Brain microvascular endothelial cell (primary cell): ENCODE results near the gene CRY1.

Experiments used
- DNase-seq: peaks from one replicate; pipeline ENCODE4 v3.0.0-alpha.2; 2020
- H3K27ac ChIP-seq: fragments of 250-450 bp; sonication (Bioruptor Pico); 2 replicates; pipeline ENCODE4 v1.5.1; 2020; ENCODE audit warnings: mild to moderate bottlenecking, moderate library complexity
- H3K27me3 ChIP-seq: fragments of 250-450 bp; sonication (Bioruptor Pico); replicated peaks from 2 replicates; pipeline ENCODE4 v1.5.1; 2020; ENCODE audit warnings: mild to moderate bottlenecking
- H3K36me3 ChIP-seq: fragments of 250-450 bp; sonication (Bioruptor Pico); replicated peaks from 2 replicates; pipeline ENCODE4 v1.5.1; 2020; ENCODE audit warnings: mild to moderate bottlenecking
- H3K4me3 ChIP-seq: 2 replicates; pipeline ENCODE4 v1.5.1; 2011; ENCODE audit warnings: low read depth, mild to moderate bottlenecking, control low read depth, low read length, moderate library complexity
- CTCF ChIP-seq: IDR thresholded peaks from 2 replicates; pipeline ENCODE4 v1.5.1; 2011; ENCODE audit warnings: low read depth, mild to moderate bottlenecking, moderate library complexity, low read length, control low read depth, inconsistent platforms; ENCODE audit errors: missing control alignments
- in situ Hi-C: cut with HindIII; loops from 2 replicates; pipeline ENCODE4 v1.10.0; 2017; ENCODE audit warnings: low sequenced_read_pairs, low pct_ligation_motif_present

CRY1 gene

GRCh38 chr12:106955377-106956047 lies 137.8 kb downstream of the CRY1 start, which contains the start of gene TMEM263:
TMEM263 (plus strand) TSS chr12:106955907; CDS start chr12:106967117, 11,210 bp downstream.
- H3K27me3 ChIP-seq: no peaks in the 10 kb centered on the region
- in situ Hi-C loops: no loop called here
- TF ChIP-seq CTCF: no peak
- peak within 1 kb of the TSS; percentile 94 for H3K4me3 ChIP-seq
- H3K27ac ChIP-seq: peak within 1 kb of the TSS; percentile 97
- DNase-seq: peak; percentile 87
- H3K36me3 ChIP-seq: no peaks in the 10 kb centered on the region

- H3K27me3 ChIP-seq: no peaks in the 10 kb centered on the region
- H3K36me3 ChIP-seq: no peaks in the 10 kb centered on the region
- no peak for TF ChIP-seq CTCF
- H3K27ac ChIP-seq: peak overlapping the region; percentile 97
- no peak for DNase-seq
- in situ Hi-C loops: no loop called here
- H3K4me3 ChIP-seq: peak overlapping the region; percentile 94
Measured at GRCh38 chr12:106954462-106955376, 138.6 kb downstream of the CRY1 start.

GRCh38 chr12:106953352-106954250 lies 139.7 kb downstream of the CRY1 start:
- in situ Hi-C loops: no loop called here
- peak; percentile 15 for DNase-seq
- no peak overlapping the region for H3K4me3 ChIP-seq
- no peak overlapping the region for H3K27ac ChIP-seq
- no peaks in the 10 kb centered on the region for H3K27me3 ChIP-seq
- H3K36me3 ChIP-seq: no peaks in the 10 kb centered on the region
- TF ChIP-seq CTCF: no peak

GRCh38 chr12:106950591-106950990 lies 142.8 kb downstream of the CRY1 start:
- in situ Hi-C loops: no loop called here
- TF ChIP-seq CTCF: no peak
- no peak overlapping the region for H3K27ac ChIP-seq
- H3K4me3 ChIP-seq: no peak overlapping the region
- no peaks in the 10 kb centered on the region for H3K36me3 ChIP-seq
- no peak for DNase-seq
- no peaks in the 10 kb centered on the region for H3K27me3 ChIP-seq

- no peaks in the 10 kb centered on the region for H3K27me3 ChIP-seq
- H3K27ac ChIP-seq: no peak overlapping the region
- no peaks in the 10 kb centered on the region for H3K36me3 ChIP-seq
- DNase-seq: no peak
- TF ChIP-seq CTCF: no peak
- H3K4me3 ChIP-seq: no peak overlapping the region
- in situ Hi-C loops: no loop called here
Measured at GRCh38 chr12:106947461-106947860, 145.9 kb downstream of the CRY1 start.
